CD4-positive, alpha-beta T cell (primary cell): Measurements from ENCODE around the gene LYRM9. TPM values are rescaled to one million over a fixed set of nuclear protein-coding genes. Genes with fewer than 3 reads are reported as not detected.
"Not testable (repeated sequence)": the region's sequence is repeated elsewhere in the genome, so short reads cannot be mapped to it uniquely, and the experiment has no call there.

ENCODE experiments used
- ATAC-seq: fragments of 200-7000 bp; cut with Tn5 transposase; one replicate; pipeline ENCODE4 v1.10.0; 2022; ENCODE audit warnings: mild to moderate bottlenecking; ENCODE audit not compliant: poor library complexity
- CTCF ChIA-PET: fragments of 350-600 bp; sonication (Branson Sonifier 250); formaldehyde crosslinking; loops from one replicate; lab custom pipeline; 2021; ENCODE audit warnings: antibody characterized with exemption, inconsistent platforms; lab: Charles Lee
- POLR2A ChIA-PET: fragments of 350-600 bp; sonication (Branson Sonifier 250); formaldehyde crosslinking; loops from one replicate; lab custom pipeline; 2021; ENCODE audit warnings: antibody characterized with exemption, inconsistent platforms; lab: Charles Lee
- DNase-seq, 14 experiments: peaks; one replicate each; pipeline ENCODE4 v3.0.0-alpha.2; 2013 to 2020; ENCODE audit warnings: mixed read lengths in 2 of 14
- H3K27ac ChIP-seq, 2 donors: one replicate each; pipeline versions ENCODE4 v1.5.1 to v1.7.0; 2013; ENCODE audit warnings: low read length in 2 of 2, low read depth in 1 of 2, mild to moderate bottlenecking in 1 of 2
- H3K27me3 ChIP-seq, 2 experiments: 1 replicate in 1 of 2; 2 replicates in 1 of 2; pipeline versions ENCODE4 v1.6.1 to v1.7.0; 2013; ENCODE audit warnings: low read length in 2 of 2, control low read depth in 1 of 2, mild to moderate bottlenecking in 1 of 2, moderate library complexity in 1 of 2; ENCODE audit not compliant: insufficient read depth in 2 of 2, control insufficient read depth in 1 of 2
- H3K36me3 ChIP-seq: one replicate; pipeline ENCODE4 v1.6.1; 2013; ENCODE audit warnings: low read length, control low read depth; ENCODE audit not compliant: insufficient read depth
- H3K4me1 ChIP-seq: one replicate; pipeline ENCODE4 v1.6.1; 2013; ENCODE audit warnings: low read length, control low read depth; ENCODE audit not compliant: insufficient read depth
- H3K4me3 ChIP-seq: one replicate; pipeline ENCODE4 v1.5.1; 2013; ENCODE audit warnings: mild to moderate bottlenecking, low read length, moderate library complexity
- H3K9me3 ChIP-seq, 2 experiments: 1 replicate in 1 of 2; 2 replicates in 1 of 2; pipeline versions ENCODE4 v1.6.1 to v1.7.0; 2013; ENCODE audit warnings: low read length in 2 of 2, mild to moderate bottlenecking in 2 of 2, control low read depth in 1 of 2, moderate library complexity in 1 of 2; ENCODE audit not compliant: control insufficient read depth in 1 of 2, insufficient read depth in 1 of 2
- H3K27ac Mint-ChIP-seq: one replicate; pipeline ENCODE4 v1.8.0; 2020; ENCODE audit warnings: mixed read lengths
- H3K27me3 Mint-ChIP-seq: one replicate; pipeline ENCODE4 v1.8.0; 2021; ENCODE audit warnings: mixed read lengths
- H3K36me3 Mint-ChIP-seq: one replicate; pipeline ENCODE4 v1.8.0; 2021; ENCODE audit warnings: low read depth, mixed read lengths
- H3K4me1 Mint-ChIP-seq: one replicate; pipeline ENCODE4 v1.8.0; 2021; ENCODE audit warnings: low read depth, mixed read lengths
- H3K4me3 Mint-ChIP-seq: one replicate; pipeline ENCODE4 v1.8.0; 2020; ENCODE audit warnings: mild to moderate bottlenecking, mixed read lengths
- H3K9me3 Mint-ChIP-seq: one replicate; pipeline ENCODE4 v1.8.0; 2020; ENCODE audit warnings: mixed read lengths
- intact Hi-C, 2 experiments: fragments of 100-400 bp; cut with DNase I in 1 of 2; cut with micrococcal nuclease in 1 of 2; formaldehyde crosslinking; loops; one replicate each; pipeline versions ENCODE4 v1.15.1 to v1.9.0; 2023 to 2025; cut with DNase I, micrococcal nuclease
- total RNA-seq, 174 experiments: library from RNA in 2 of 174; stranded (reverse) in 2 of 174; gene quantifications; one replicate each; pipeline ENCODE4 v1.2.3 and lab custom pipeline; 2021 to 2026
- TF ChIP-seq, protein P1 (sequence below): fragments of 200-600 bp; IDR thresholded peaks from one replicate; pipeline ENCODE4 v1.8.0; 2022; ENCODE audit warnings: antibody characterized with exemption, mild to moderate bottlenecking

LYRM9 gene
- total RNA-seq, 2 experiments from 2014 or later: 13.0 to 15.7 TPM

DNA sequence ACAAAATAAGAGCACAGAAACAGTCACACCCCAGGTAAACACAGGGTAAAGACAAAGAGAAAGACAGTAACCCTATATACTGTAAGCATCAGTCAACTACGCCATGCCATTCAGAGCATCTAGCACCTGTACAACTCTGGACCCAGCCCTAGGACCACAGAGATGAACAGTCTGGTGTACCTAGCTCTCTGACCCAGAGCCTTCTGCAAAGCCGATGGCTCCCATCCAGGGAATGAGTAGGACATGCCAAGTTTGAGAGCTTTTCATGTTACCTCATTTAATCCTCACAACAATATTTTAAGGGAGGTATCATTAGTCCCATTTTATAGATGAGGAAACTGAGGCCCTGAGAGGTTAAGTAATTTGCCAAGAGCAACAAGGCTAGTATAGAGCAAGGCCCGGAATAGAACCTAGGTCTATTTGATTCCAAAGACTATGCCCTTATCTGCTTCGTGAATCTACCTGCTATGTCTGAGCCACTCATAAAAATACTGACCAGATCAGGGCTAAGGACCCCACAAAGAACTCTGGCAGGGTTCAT is 3.4 kb downstream of the LYRM9 start:
- Mint-ChIP-seq H3K27me3 (peaks cover 5% of the 10 kb centered on the region), H3K4me3 (no peak overlapping the region), H3K9me3 (no peaks in the 10 kb centered on the region), H3K27ac (peak overlapping the region; percentile 17), H3K36me3 (no peaks in the 10 kb centered on the region), H3K4me1 (peaks cover 31% of the 10 kb centered on the region)
- DNase-seq (no peak), ATAC-seq (no peak)
- Histone ChIP-seq H3K36me3 (no peaks in the 10 kb centered on the region), H3K27me3 (peaks cover 0 to 7% of the 10 kb centered on the region in 2 experiments), H3K27ac (no peak overlapping the region), H3K4me3 (no peak overlapping the region), H3K9me3 (no peaks in the 10 kb centered on the region), H3K4me1 (peaks cover 16% of the 10 kb centered on the region)
- ChIA-PET CTCF (interaction anchor here (1.8 kb wide), 1 partner anchor 84 kb away, joined by 7 read pairs; no protein-coding TSS in a partner anchor), POLR2A (interaction anchor here (1.8 kb wide), 1 partner anchor 82 kb away, joined by 5 read pairs; no protein-coding TSS in a partner anchor)
- TF ChIP-seq, protein P1, sequence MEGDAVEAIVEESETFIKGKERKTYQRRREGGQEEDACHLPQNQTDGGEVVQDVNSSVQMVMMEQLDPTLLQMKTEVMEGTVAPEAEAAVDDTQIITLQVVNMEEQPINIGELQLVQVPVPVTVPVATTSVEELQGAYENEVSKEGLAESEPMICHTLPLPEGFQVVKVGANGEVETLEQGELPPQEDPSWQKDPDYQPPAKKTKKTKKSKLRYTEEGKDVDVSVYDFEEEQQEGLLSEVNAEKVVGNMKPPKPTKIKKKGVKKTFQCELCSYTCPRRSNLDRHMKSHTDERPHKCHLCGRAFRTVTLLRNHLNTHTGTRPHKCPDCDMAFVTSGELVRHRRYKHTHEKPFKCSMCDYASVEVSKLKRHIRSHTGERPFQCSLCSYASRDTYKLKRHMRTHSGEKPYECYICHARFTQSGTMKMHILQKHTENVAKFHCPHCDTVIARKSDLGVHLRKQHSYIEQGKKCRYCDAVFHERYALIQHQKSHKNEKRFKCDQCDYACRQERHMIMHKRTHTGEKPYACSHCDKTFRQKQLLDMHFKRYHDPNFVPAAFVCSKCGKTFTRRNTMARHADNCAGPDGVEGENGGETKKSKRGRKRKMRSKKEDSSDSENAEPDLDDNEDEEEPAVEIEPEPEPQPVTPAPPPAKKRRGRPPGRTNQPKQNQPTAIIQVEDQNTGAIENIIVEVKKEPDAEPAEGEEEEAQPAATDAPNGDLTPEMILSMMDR: no peak
- intact Hi-C loops: loop anchor here (2.0 to 10.0 kb wide), 4 partner anchors 227 to 537 kb away; partner anchors contain the start of gene KSR1 (in 1 of the 2)

GRCh38 chr17:27888945-27889344 is 4.2 kb downstream of the LYRM9 start:
- Histone ChIP-seq H3K4me3 (no peak overlapping the region), H3K27me3 (no peaks in the 10 kb centered on the region), H3K4me1 (peaks cover 16% of the 10 kb centered on the region), H3K9me3 (no peaks in the 10 kb centered on the region), H3K36me3 (no peaks in the 10 kb centered on the region), H3K27ac (no peak overlapping the region)
- TF ChIP-seq, protein P1: no peak
- Mint-ChIP-seq H3K27ac (no peak overlapping the region), H3K4me1 (peaks cover 30% of the 10 kb centered on the region), H3K27me3 (no peaks in the 10 kb centered on the region), H3K9me3 (no peaks in the 10 kb centered on the region), H3K36me3 (no peaks in the 10 kb centered on the region), H3K4me3 (no peak overlapping the region)
- DNase-seq (no peak), ATAC-seq (no peak)
- ChIA-PET CTCF (interaction anchor here (0.6 kb wide), 1 partner anchor 14 kb away, joined by 3 read pairs; no protein-coding TSS in a partner anchor), POLR2A (interaction anchor here (1.8 kb wide), 1 partner anchor 81 kb away, joined by 5 read pairs; no protein-coding TSS in a partner anchor)
- intact Hi-C loops: no loop called here

DNA sequence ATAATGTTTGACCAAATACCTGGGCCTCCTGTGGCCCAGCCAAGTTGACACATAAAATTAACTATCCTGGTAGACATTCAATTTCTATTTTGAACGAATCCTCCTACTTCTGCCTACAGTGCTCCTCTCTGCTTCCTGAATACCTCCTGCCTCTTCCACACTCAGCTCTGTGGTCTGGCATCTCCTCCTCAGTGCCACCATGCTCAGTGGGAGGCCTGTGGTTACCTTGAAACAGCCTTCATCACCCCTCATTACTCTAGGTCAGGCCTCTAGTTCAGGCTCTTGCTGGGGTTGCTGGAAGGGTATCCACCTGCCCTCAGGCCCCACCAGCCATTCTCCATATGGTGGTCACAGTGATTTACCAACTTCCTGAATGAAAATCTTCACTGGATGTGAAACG is 5.1 kb downstream of the LYRM9 start:
- CTCF ChIA-PET: no interaction called here
- no peaks in the 10 kb centered on the region for H3K27me3 ChIP-seq
- Mint-ChIP-seq H3K27me3 (no peaks in the 10 kb centered on the region), H3K4me3 (no peak overlapping the region), H3K27ac (no peak overlapping the region), H3K9me3 (no peaks in the 10 kb centered on the region), H3K4me1 (peaks cover 22% of the 10 kb centered on the region), H3K36me3 (no peaks in the 10 kb centered on the region)
- H3K4me1 ChIP-seq: peaks cover 12% of the 10 kb centered on the region
- no peaks in the 10 kb centered on the region for H3K9me3 ChIP-seq
- DNase-seq (no peak), ATAC-seq (no peak)
- H3K36me3 ChIP-seq: no peaks in the 10 kb centered on the region
- no peak overlapping the region for H3K27ac ChIP-seq
- no peak overlapping the region for H3K4me3 ChIP-seq
- intact Hi-C loops: no loop called here
- POLR2A ChIA-PET: no interaction called here
- TF ChIP-seq, protein P1: no peak

DNA sequence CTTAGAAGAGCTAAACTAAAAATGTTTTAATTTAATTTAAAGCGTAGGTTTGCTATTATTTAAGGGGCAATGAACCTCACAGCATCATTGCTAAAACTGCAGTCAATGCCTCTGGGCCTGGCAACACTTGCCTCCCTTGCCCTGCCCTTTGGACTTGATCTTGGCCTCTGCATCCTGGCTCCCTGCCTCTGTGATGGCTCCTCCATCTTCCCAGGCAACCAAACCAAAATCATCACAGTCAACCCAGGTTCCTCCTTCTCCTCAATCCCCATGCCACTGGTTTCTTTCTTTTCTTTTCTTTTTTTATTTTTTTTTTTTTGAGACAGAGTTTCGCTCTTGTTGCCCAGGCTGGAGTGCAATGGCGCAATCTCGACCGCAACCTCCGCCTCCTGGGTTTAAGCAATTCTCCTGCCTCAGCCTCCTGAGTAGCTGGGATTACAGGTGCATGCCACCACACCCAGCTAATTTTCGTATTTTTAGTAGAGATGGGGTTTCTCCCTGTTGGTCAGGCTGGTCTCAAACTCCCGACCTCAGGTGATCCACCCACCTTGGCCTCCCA is 6.7 kb downstream of the LYRM9 start:
- H3K9me3 ChIP-seq, H3K4me3 ChIP-seq, H3K4me1 ChIP-seq, POLR2A ChIA-PET, H3K27me3 Mint-ChIP-seq, H3K4me3 Mint-ChIP-seq, H3K36me3 ChIP-seq, H3K27me3 ChIP-seq, H3K9me3 Mint-ChIP-seq, H3K27ac Mint-ChIP-seq, H3K36me3 Mint-ChIP-seq, H3K27ac ChIP-seq, intact Hi-C loops, DNase-seq, ATAC-seq: not testable (repeated sequence)
- peaks cover 12% of the 10 kb centered on the region for H3K4me1 Mint-ChIP-seq
- CTCF ChIA-PET: interaction anchor here (0.7 kb wide), 1 partner anchor 81 kb away, joined by 3 read pairs; no protein-coding TSS in a partner anchor
